ENCODE data around the gene VCX3B. TPM values are rescaled to one million over a fixed set of nuclear protein-coding genes. Genes with fewer than 3 reads are reported as not detected.
"Not testable (repeated sequence)": the region's sequence is repeated elsewhere in the genome, so short reads cannot be mapped to it uniquely, and the experiment has no call there.

Gene VCX3B
- total RNA-seq, 3 donors from 2014 or later, result not detected

GRCh38 chrX:8484360-8484949 lies 19.8 kb downstream of the VCX3B start:
- ATAC-seq (no peak), DNase-seq (no peak)
- no peaks in the 10 kb centered on the region for H3K36me3 ChIP-seq (ENCODE audit: low read depth)
- no peaks in the 10 kb centered on the region for H3K9me3 ChIP-seq
- no peak for TF ChIP-seq CTCF (IDR thresholded peaks at IDR 0.05)
- no peaks in the 10 kb centered on the region for H3K4me1 ChIP-seq (ENCODE audit: low read depth)
- H3K4me3 ChIP-seq, result no peak overlapping the region
- intact Hi-C loops (cut with DNase I, micrococcal nuclease), result no loop called here

- DNase-seq; ATAC-seq; H3K4me3 ChIP-seq; H3K36me3 ChIP-seq (ENCODE audit: low read depth); intact Hi-C loops (cut with DNase I, micrococcal nuclease); H3K9me3 ChIP-seq; H3K4me1 ChIP-seq (ENCODE audit: low read depth): not testable (repeated sequence)
Observed at GRCh38 chrX:8495036-8495435, 30.4 kb downstream of the VCX3B start.

GRCh38 chrX:8500203-8500602 lies 35.6 kb downstream of the VCX3B start:
- H3K36me3 ChIP-seq (ENCODE audit: low read depth), result no peaks in the 10 kb centered on the region
- intact Hi-C loops (cut with DNase I, micrococcal nuclease), result no loop called here
- no peaks in the 10 kb centered on the region for H3K9me3 ChIP-seq
- DNase-seq (no peak), ATAC-seq (no peak)
- no peaks in the 10 kb centered on the region for H3K4me1 ChIP-seq (ENCODE audit: low read depth)
- TF ChIP-seq CTCF (IDR thresholded peaks at IDR 0.05), result no peak
- H3K4me3 ChIP-seq, result no peak overlapping the region

GRCh38 chrX:8502101-8502500 lies 37.5 kb downstream of the VCX3B start:
- H3K9me3 ChIP-seq; ATAC-seq; intact Hi-C loops (cut with DNase I, micrococcal nuclease); H3K4me3 ChIP-seq; H3K4me1 ChIP-seq (ENCODE audit: low read depth); H3K36me3 ChIP-seq (ENCODE audit: low read depth): not testable (repeated sequence)
- DNase-seq, result peak in 1 of 3 donors; percentile 49

- DNase-seq (peak in 1 of 3 donors; percentile 11), ATAC-seq (no peak)
- Histone ChIP-seq H3K9me3 (no peaks in the 10 kb centered on the region), H3K36me3 (ENCODE audit: low read depth) (no peaks in the 10 kb centered on the region), H3K4me1 (ENCODE audit: low read depth) (no peaks in the 10 kb centered on the region), H3K4me3 (no peak overlapping the region)
- intact Hi-C loops (cut with DNase I, micrococcal nuclease), result no loop called here
- TF ChIP-seq CTCF (IDR thresholded peaks at IDR 0.05), result no peak
Observed at GRCh38 chrX:8504451-8504850, 39.8 kb downstream of the VCX3B start.

Measured in mucosa of descending colon (tissue), 3 donors.